ENCODE results near the gene DHRSX. TPM values are rescaled to one million over a fixed set of nuclear protein-coding genes. Genes with fewer than 3 reads are reported as not detected.

The DHRSX gene
- total and polyA plus RNA-seq, 10 of the 15 experiments (the other 5 are each of a cell fraction or from before 2014, with no cell fraction given), result 1.7 to 39.5 (median 16.5) TPM

DNA sequence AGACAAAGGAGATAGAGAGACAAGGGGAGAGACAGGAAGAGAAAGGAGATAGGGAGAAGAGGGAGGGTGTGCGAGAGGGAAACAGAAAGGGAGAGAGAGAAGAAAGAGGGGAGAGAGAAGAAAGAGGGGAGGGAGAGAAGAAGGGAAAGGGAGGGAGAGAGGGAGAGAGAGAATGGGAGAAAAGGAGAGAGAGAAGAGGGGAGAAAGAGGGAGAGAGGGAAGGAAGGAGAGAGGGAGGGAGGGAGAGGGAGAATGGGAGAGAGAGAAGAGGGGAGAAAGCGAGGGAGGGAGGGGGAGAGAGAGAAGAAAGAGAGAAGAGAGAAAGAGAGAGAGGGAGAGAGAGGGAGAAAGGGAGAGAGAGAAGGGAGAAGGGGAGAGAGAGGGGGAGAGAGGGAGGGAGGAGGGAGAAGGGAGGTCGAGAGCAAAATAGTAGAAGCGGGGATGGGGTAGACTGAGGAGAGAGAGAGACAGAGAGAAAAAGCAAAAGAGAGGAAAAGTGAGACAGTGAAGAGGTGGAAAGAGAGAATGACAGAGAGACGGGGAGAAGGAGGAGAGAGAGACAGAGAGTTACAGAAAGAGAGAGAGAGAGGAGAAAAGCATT lies 218.2 kb downstream of the DHRSX start (continued):
- no peak for TF ChIP-seq EZH2 (IDR thresholded peaks at IDR 0.05; ENCODE audit: borderline replicate concordance, control insufficient read depth, low read depth, low read length)

DNA sequence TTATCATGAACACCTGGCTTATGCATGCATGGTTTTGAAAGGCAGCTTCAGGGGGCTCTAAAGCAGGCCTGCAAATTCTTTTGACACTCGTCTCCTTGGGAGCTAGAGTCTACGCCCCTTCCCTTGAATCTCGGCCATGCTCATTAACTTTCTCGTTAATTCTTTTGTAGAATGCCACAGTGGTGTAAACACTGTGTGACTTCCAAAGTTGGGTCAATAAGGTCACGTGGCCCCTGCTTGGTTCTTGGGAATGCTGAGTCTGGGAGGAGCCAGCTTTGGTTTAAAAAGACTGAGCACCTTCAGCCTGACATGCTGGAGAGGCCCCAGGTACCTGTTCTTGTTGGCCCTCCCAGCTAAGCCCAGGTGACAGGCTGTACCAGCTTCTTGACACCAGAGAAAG lies 228.4 kb downstream of the DHRSX start:
- H3K36me3 ChIP-seq (ENCODE audit: control insufficient read depth in 2 of 2, insufficient read depth in 2 of 2, low read length in 1 of 2), result no peaks in the 10 kb centered on the region
- 75% methylated on average over 5 of the region's 5 CpGs for WGBS (ENCODE audit: insufficient coverage, insufficient replicate concordance, low lambda C conversion rate, missing lambda C conversion rate)
- BruUV-seq (replicated peaks), result no TSS peak
- H3K4me1 ChIP-seq (ENCODE audit: control insufficient read depth, insufficient read depth, low read length), result no peaks in the 10 kb centered on the region
- H2AFZ ChIP-seq (ENCODE audit: control insufficient read depth, low read depth, low read length), result no peak overlapping the region
- H3K4me3 ChIP-seq, result no peak overlapping the region
- no peaks in the 10 kb centered on the region for H4K20me1 ChIP-seq (ENCODE audit: control insufficient read depth, insufficient read depth)
- H3K27me3 ChIP-seq (replicated peaks in 1 of 2; ENCODE audit: control insufficient read depth in 2 of 2, insufficient read depth in 2 of 2, low read length in 1 of 2), result no peaks in the 10 kb centered on the region
- H3K27ac ChIP-seq (ENCODE audit: control insufficient read depth, insufficient read depth), result no peak overlapping the region
- ChIA-PET CTCF (no interaction called here), RAD21 (ENCODE audit: unreplicated experiment) (no interaction called here), POLR2A (no interaction called here), SMC1A (ENCODE audit: uncharacterized antibody, unreplicated experiment) (no interaction called here)
- intact Hi-C loops (cut with micrococcal nuclease; ENCODE audit: unreplicated experiment), result no loop called here
- H3K79me2 ChIP-seq (ENCODE audit: control insufficient read depth, insufficient read depth, low read length), result no peaks in the 10 kb centered on the region
- in situ Hi-C loops (cut with MboI), result no loop called here
- FAIRE-seq, result no peak
- no peak for DNase-seq (ENCODE audit: low read depth, low spot score)
- H3K9me3 ChIP-seq (replicated peaks; ENCODE audit: control insufficient read depth, insufficient read depth, low read length), result peaks cover 1% of the 10 kb centered on the region; the same call in 1 of the 3 replicates
- no peak overlapping the region for H3K9ac ChIP-seq (ENCODE audit: control insufficient read depth, insufficient read depth, low read length)
- ATAC-seq, result no peak
- no peak overlapping the region for H3K4me2 ChIP-seq (ENCODE audit: control insufficient read depth, insufficient read depth)
- TF ChIP-seq, protein P1, sequence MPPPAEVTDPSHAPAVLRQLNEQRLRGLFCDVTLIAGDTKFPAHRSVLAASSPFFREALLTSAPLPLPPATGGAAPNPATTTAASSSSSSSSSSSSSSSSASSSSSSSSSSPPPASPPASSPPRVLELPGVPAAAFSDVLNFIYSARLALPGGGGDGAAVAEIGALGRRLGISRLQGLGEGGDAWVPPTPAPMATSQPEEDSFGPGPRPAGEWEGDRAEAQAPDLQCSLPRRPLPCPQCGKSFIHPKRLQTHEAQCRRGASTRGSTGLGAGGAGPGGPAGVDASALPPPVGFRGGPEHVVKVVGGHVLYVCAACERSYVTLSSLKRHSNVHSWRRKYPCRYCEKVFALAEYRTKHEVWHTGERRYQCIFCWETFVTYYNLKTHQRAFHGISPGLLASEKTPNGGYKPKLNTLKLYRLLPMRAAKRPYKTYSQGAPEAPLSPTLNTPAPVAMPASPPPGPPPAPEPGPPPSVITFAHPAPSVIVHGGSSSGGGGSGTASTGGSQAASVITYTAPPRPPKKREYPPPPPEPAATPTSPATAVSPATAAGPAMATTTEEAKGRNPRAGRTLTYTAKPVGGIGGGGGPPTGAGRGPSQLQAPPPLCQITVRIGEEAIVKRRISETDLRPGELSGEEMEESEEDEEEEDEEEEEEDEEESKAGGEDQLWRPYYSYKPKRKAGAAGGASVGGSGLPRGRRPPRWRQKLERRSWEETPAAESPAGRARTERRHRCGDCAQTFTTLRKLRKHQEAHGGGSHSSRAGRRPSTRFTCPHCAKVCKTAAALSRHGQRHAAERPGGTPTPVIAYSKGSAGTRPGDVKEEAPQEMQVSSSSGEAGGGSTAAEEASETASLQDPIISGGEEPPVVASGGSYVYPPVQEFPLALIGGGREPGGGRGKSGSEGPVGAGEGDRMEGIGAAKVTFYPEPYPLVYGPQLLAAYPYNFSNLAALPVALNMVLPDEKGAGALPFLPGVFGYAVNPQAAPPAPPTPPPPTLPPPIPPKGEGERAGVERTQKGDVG (CRISPR knock-in tag; IDR thresholded peaks at IDR 0.05), result no peak
- TF ChIP-seq, protein P2, sequence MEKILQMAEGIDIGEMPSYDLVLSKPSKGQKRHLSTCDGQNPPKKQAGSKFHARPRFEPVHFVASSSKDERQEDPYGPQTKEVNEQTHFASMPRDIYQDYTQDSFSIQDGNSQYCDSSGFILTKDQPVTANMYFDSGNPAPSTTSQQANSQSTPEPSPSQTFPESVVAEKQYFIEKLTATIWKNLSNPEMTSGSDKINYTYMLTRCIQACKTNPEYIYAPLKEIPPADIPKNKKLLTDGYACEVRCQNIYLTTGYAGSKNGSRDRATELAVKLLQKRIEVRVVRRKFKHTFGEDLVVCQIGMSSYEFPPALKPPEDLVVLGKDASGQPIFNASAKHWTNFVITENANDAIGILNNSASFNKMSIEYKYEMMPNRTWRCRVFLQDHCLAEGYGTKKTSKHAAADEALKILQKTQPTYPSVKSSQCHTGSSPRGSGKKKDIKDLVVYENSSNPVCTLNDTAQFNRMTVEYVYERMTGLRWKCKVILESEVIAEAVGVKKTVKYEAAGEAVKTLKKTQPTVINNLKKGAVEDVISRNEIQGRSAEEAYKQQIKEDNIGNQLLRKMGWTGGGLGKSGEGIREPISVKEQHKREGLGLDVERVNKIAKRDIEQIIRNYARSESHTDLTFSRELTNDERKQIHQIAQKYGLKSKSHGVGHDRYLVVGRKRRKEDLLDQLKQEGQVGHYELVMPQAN (conservative IDR thresholded peaks at IDR 0.05), result no peak
- TF ChIP-seq, protein P3, sequence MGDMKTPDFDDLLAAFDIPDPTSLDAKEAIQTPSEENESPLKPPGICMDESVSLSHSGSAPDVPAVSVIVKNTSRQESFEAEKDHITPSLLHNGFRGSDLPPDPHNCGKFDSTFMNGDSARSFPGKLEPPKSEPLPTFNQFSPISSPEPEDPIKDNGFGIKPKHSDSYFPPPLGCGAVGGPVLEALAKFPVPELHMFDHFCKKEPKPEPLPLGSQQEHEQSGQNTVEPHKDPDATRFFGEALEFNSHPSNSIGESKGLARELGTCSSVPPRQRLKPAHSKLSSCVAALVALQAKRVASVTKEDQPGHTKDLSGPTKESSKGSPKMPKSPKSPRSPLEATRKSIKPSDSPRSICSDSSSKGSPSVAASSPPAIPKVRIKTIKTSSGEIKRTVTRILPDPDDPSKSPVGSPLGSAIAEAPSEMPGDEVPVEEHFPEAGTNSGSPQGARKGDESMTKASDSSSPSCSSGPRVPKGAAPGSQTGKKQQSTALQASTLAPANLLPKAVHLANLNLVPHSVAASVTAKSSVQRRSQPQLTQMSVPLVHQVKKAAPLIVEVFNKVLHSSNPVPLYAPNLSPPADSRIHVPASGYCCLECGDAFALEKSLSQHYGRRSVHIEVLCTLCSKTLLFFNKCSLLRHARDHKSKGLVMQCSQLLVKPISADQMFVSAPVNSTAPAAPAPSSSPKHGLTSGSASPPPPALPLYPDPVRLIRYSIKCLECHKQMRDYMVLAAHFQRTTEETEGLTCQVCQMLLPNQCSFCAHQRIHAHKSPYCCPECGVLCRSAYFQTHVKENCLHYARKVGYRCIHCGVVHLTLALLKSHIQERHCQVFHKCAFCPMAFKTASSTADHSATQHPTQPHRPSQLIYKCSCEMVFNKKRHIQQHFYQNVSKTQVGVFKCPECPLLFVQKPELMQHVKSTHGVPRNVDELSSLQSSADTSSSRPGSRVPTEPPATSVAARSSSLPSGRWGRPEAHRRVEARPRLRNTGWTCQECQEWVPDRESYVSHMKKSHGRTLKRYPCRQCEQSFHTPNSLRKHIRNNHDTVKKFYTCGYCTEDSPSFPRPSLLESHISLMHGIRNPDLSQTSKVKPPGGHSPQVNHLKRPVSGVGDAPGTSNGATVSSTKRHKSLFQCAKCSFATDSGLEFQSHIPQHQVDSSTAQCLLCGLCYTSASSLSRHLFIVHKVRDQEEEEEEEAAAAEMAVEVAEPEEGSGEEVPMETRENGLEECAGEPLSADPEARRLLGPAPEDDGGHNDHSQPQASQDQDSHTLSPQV (IDR thresholded peaks at IDR 0.05), result no peak
- TF ChIP-seq, protein P4, sequence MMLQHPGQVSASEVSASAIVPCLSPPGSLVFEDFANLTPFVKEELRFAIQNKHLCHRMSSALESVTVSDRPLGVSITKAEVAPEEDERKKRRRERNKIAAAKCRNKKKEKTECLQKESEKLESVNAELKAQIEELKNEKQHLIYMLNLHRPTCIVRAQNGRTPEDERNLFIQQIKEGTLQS (IDR thresholded peaks at IDR 0.05; ENCODE audit: borderline replicate concordance, extremely low read depth, low read depth, low read length), result no peak
- TF ChIP-seq JUNB (IDR thresholded peaks at IDR 0.05), result no peak
- TF ChIP-seq SP1 (IDR thresholded peaks at IDR 0.05; ENCODE audit: low read depth, low read length), result no peak
- TF ChIP-seq BRCA1 (IDR thresholded peaks at IDR 0.05; ENCODE audit: low read depth, low read length), result no peak
- no peak for TF ChIP-seq IKZF2 (IDR thresholded peaks at IDR 0.05)
- no peak for TF ChIP-seq MXI1 (IDR thresholded peaks at IDR 0.05; ENCODE audit: low read depth, low read length)
